ENCODE results near the gene KLHL22.
A peak's percentile ranks its signal among the peaks of the same experiment; 100 is the strongest.

The KLHL22 gene

DNA sequence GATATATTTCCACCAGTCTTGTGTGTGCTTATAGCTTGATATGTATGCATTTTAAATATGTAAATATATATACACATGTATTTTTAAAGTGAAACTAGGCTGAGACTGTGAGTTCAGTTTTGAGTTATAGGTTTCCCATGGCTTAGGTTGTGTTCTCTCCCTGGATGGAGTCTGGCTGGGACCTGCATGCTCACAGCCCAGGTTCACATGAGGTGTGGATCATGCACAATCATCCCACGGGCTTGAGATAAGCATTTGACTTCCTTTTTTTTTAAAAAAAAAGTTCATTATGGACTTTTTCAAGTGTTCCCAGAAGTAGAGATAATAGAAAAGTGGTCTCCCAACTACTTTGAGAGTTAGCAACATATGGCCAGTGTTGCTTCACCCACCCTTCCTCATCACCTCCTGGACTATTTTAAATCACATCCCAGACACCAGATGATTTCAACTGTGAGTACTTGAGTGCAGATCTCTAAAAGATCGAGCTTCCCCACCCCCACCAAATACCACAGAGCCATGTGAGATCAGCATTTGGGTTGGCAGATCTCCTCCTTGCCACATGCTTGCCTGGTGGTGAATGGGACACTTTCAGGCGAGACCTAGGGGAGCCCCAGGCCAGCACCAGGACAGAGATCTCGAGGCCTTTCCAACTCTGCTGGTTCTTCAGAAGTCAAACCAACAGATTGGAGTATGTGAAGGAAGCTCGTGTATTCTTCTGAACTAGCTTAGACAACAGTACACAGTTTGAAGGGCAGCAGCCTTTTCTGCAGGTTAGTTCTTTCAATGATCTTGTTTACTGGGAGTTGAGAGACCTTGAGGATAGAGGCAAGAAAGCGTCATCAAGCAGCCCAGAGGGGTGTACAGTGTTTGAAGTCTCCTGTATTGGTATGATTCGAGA, 27.7 kb upstream of the KLHL22 start:
- no peak for ATAC-seq (ENCODE audit: low read depth)
- Histone ChIP-seq H3K27ac (ENCODE audit: poor library complexity, severe bottlenecking) (peak overlapping the region; percentile 99), H3K9me3 (ENCODE audit: severe bottlenecking) (no peaks in the 10 kb centered on the region), H3K27me3 (ENCODE audit: insufficient read depth, poor library complexity, severe bottlenecking) (no peaks in the 10 kb centered on the region), H3K36me3 (ENCODE audit: low read depth) (peaks cover 68% of the 10 kb centered on the region), H3K4me3 (ENCODE audit: severe bottlenecking) (no peak overlapping the region), H3K4me1 (ENCODE audit: insufficient read depth, poor library complexity, severe bottlenecking) (peaks cover 59% of the 10 kb centered on the region)
- TF ChIP-seq, protein P1, sequence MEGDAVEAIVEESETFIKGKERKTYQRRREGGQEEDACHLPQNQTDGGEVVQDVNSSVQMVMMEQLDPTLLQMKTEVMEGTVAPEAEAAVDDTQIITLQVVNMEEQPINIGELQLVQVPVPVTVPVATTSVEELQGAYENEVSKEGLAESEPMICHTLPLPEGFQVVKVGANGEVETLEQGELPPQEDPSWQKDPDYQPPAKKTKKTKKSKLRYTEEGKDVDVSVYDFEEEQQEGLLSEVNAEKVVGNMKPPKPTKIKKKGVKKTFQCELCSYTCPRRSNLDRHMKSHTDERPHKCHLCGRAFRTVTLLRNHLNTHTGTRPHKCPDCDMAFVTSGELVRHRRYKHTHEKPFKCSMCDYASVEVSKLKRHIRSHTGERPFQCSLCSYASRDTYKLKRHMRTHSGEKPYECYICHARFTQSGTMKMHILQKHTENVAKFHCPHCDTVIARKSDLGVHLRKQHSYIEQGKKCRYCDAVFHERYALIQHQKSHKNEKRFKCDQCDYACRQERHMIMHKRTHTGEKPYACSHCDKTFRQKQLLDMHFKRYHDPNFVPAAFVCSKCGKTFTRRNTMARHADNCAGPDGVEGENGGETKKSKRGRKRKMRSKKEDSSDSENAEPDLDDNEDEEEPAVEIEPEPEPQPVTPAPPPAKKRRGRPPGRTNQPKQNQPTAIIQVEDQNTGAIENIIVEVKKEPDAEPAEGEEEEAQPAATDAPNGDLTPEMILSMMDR (IDR thresholded peaks at IDR 0.05; ENCODE audit: poor library complexity, severe bottlenecking): no peak
- DNase-seq (ENCODE audit: low spot score): no peak

DNA sequence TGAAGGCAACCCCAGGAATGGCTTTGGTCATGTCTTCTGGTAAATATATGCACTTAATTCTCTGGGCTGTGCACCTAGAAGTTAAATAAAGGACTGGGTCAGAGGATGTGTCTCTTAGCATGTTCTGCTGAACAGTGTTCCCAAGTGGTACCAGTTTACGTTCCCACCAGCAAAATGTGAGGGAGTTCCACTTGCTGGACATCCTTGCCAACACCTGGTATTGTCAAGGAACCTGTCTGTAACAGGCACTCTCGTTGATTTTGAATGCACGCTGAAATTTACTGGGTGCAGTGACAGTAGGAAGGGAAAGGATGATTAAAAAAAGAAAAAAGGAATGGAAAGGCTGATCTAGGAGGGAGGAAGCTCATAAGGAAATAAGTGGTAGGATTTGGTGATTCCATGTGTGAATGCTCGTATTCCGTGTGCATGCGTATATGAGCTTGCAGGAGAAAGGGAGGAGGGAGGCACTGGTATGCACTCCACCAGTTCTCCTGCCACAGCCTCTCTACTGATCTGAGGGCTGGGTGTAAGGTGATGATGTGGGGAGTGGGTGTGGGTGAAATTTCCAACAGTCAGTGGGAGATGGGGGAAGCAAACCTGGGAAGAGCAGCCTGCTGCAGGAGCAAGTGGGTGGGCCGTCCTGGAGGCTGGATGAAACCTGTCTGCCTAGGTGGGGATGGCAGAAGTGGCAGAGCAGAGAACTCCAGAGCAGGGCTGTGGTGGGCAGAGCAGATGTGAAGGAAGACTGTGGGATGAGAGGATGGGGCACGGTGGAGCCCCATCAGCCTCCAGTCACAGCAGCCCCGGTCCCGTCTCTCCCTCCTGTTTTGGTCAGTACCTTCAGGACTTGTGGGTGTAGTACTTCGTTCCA, 26.8 kb upstream of the KLHL22 start:
- Histone ChIP-seq H3K27me3 (ENCODE audit: insufficient read depth, poor library complexity, severe bottlenecking) (no peaks in the 10 kb centered on the region), H3K4me1 (ENCODE audit: insufficient read depth, poor library complexity, severe bottlenecking) (peaks cover 66% of the 10 kb centered on the region), H3K9me3 (ENCODE audit: severe bottlenecking) (no peaks in the 10 kb centered on the region), H3K27ac (ENCODE audit: poor library complexity, severe bottlenecking) (peak overlapping the region; percentile 99), H3K4me3 (ENCODE audit: severe bottlenecking) (no peak overlapping the region), H3K36me3 (ENCODE audit: low read depth) (peaks cover 70% of the 10 kb centered on the region)
- DNase-seq (ENCODE audit: low spot score) (no peak), ATAC-seq (ENCODE audit: low read depth) (no peak)
- TF ChIP-seq, protein P1 (IDR thresholded peaks at IDR 0.05; ENCODE audit: poor library complexity, severe bottlenecking): no peak

DNA sequence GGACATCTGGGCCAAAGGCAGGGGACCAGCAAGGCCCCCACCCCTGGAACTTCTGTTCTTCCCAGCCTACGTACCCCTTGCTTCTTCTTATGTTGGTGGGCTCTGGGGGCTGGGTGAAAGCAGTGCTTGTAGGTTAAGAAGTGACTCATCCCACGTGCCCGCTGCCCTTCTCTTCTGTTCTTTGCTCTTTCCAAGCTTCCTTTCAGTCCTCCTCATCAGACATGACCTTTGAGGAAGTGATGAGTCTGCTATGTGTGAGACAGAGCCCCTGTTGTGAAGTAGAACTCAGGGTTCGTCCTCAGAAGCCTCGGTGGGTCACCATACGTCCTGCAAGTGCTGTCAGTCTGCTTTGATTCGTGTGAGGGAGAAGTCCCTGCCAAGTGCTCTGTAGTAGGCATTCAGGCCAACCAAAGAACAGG, 24.5 kb upstream of the KLHL22 start:
- no peak for DNase-seq (ENCODE audit: low spot score)
- ATAC-seq (ENCODE audit: low read depth): no peak
- Histone ChIP-seq H3K4me1 (ENCODE audit: insufficient read depth, poor library complexity, severe bottlenecking) (peaks cover 71% of the 10 kb centered on the region), H3K27me3 (ENCODE audit: insufficient read depth, poor library complexity, severe bottlenecking) (no peaks in the 10 kb centered on the region), H3K27ac (ENCODE audit: poor library complexity, severe bottlenecking) (peak overlapping the region; percentile 98), H3K4me3 (ENCODE audit: severe bottlenecking) (no peak overlapping the region), H3K36me3 (ENCODE audit: low read depth) (peaks cover 75% of the 10 kb centered on the region), H3K9me3 (ENCODE audit: severe bottlenecking) (peaks cover 3% of the 10 kb centered on the region)
- TF ChIP-seq, protein P1 (IDR thresholded peaks at IDR 0.05; ENCODE audit: poor library complexity, severe bottlenecking): no peak

- Histone ChIP-seq H3K4me1 (ENCODE audit: insufficient read depth, poor library complexity, severe bottlenecking) (peaks cover 72% of the 10 kb centered on the region), H3K27me3 (ENCODE audit: insufficient read depth, poor library complexity, severe bottlenecking) (no peaks in the 10 kb centered on the region), H3K36me3 (ENCODE audit: low read depth) (peaks cover 75% of the 10 kb centered on the region), H3K9me3 (ENCODE audit: severe bottlenecking) (peaks cover 3% of the 10 kb centered on the region), H3K4me3 (ENCODE audit: severe bottlenecking) (no peak overlapping the region), H3K27ac (ENCODE audit: poor library complexity, severe bottlenecking) (peak overlapping the region; percentile 98)
- ATAC-seq (ENCODE audit: low read depth) (no peak), DNase-seq (ENCODE audit: low spot score) (no peak)
- TF ChIP-seq, protein P1 (IDR thresholded peaks at IDR 0.05; ENCODE audit: poor library complexity, severe bottlenecking): no peak
Measured at GRCh38 chr22:20519558-20519957, 24.0 kb upstream of the KLHL22 start.

Measured in RWPE2 (cell line).